Measurements from ENCODE around the gene AP2A2. TPM values are rescaled to one million over a fixed set of nuclear protein-coding genes. Genes with fewer than 3 reads are reported as not detected.

The AP2A2 gene
- total and polyA plus RNA-seq, 2 of the 4 experiments (the other 2 are of a cell fraction) = 19.9 to 49.0 TPM

DNA sequence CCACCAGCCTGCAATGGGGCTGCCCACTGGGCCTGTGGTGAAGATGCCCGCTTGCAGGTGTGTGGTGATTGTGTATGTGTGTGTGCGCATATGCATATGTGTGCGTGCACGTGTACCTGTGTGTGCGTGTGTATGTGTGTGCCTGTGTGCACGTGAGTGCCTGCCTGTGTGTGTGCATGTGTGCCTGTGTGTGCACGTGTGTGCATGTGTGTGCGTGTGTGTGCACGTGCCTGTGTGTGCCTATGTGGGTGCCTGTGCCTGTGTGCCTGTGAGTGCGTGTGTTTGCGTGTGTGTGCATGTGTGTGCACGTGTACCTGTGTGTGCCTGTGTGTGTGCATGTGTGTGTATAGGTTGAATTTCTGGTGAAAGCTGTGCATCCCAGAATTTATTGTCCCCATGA lies 113.3 kb downstream of the AP2A2 start:
- Histone ChIP-seq H3K79me1 (ENCODE audit: low read depth in 1 of 2, low read length in 2 of 2) (no peaks in the 10 kb centered on the region), H3K27ac (ENCODE audit: insufficient read depth, low read length) (no peak overlapping the region), H3K56ac (ENCODE audit: extremely low read depth, insufficient read depth, low read length) (no peak overlapping the region), H3K27me3 (ENCODE audit: control insufficient read depth, insufficient read depth, low read length) (peaks cover 14% of the 10 kb centered on the region), H3K4me2 (ENCODE audit: low read depth, low read length) (no peak overlapping the region), H2BK15ac (ENCODE audit: low read depth, low read length) (no peak overlapping the region), H2AK9ac (replicated peaks; ENCODE audit: low read depth, low read length, poor library complexity) (no peak overlapping the region), H2AFZ (replicated peaks; ENCODE audit: low read length, poor library complexity) (no peak overlapping the region), H2BK20ac (ENCODE audit: low read depth, low read length) (no peak overlapping the region), H2BK120ac (ENCODE audit: low read depth, low read length) (no peak overlapping the region), H3K36me3 (ENCODE audit: control insufficient read depth, insufficient read depth, low read length) (no peaks in the 10 kb centered on the region), H3K23ac (ENCODE audit: low read depth, low read length) (no peak overlapping the region), H3K4ac (ENCODE audit: low read depth, low read length) (no peak overlapping the region), H4K20me1 (ENCODE audit: insufficient read depth, low read length) (no peaks in the 10 kb centered on the region), H4K91ac (ENCODE audit: insufficient read depth, low read depth, low read length) (no peak overlapping the region), H3K9ac (ENCODE audit: low read depth, low read length) (no peak overlapping the region), H3K4me3 (ENCODE audit: insufficient read depth, low read depth, low read length) (no peak overlapping the region), H4K5ac (ENCODE audit: low read depth, low read length) (no peak overlapping the region), H2AK5ac (ENCODE audit: low read depth, low read length) (no peak overlapping the region), H3K4me1 (ENCODE audit: control insufficient read depth, insufficient read depth, low read length) (no peaks in the 10 kb centered on the region), H4K8ac (ENCODE audit: low read depth in 2 of 2, low read length in 2 of 2) (no peak overlapping the region), H3K9me1 (ENCODE audit: insufficient read depth, low read length) (no peaks in the 10 kb centered on the region), H3K14ac (replicated peaks; ENCODE audit: low read depth, low read length) (no peak overlapping the region), H2BK5ac (ENCODE audit: low read depth, low read length, poor library complexity, severe bottlenecking) (no peak overlapping the region), H3K9me3 (ENCODE audit: control insufficient read depth, insufficient read depth, low read length) (no peaks in the 10 kb centered on the region), H3K18ac (ENCODE audit: low read depth, low read length) (no peak overlapping the region)
- no TSS peak for BruUV-seq (replicated peaks)
- intact Hi-C loops (cut with micrococcal nuclease) (no loop called here), dilution Hi-C loops (cut with HindIII; ENCODE audit: low sequenced_read_pairs, unreplicated experiment) (no loop called here), in situ Hi-C loops (cut with MboI; ENCODE audit: low sequenced_read_pairs) (no loop called here)
- no peak for ATAC-seq (ENCODE audit: low read depth)
- WGBS, 2 experiments (ENCODE audit: extremely low coverage in 2 of 2, insufficient read length in 1 of 2) = 77% methylated on average over 8 of the region's 12 CpGs; no CpG with 5 or more reads in 1 of the 2 experiments
- no peak for TF ChIP-seq MAFK (IDR thresholded peaks at IDR 0.05; ENCODE audit: low read depth, low read length)
- no peak for TF ChIP-seq FOS (IDR thresholded peaks at IDR 0.05; ENCODE audit: low read depth, low read length)
- no peak for TF ChIP-seq RCOR1 (IDR thresholded peaks at IDR 0.05; ENCODE audit: insufficient replicate concordance, low read length)
- no peak for TF ChIP-seq MAZ (IDR thresholded peaks at IDR 0.05; ENCODE audit: borderline replicate concordance, low read depth, low read length)
- ChIA-PET POLR2A (ENCODE audit: unreplicated experiment) (no interaction called here), CTCF (no interaction called here)
- DNase-seq = no peak

Measured in IMR-90 (cell line).